DND-41 (cell line): ENCODE measurements around the gene SHB.

Experiments
- ATAC-seq: fragments of 200-7000 bp; cut with Tn5 transposase; 3 replicates; pipeline ENCODE4 v1.9.1; 2021; ENCODE audit warnings: low read depth; ENCODE audit not compliant: insufficient read depth
- DNase-seq: peaks from one replicate; pipeline ENCODE4 v3.0.0-alpha.2; 2020
- H2AFZ ChIP-seq: 2 replicates; pipeline ENCODE4 v1.6.0; 2012; ENCODE audit warnings: low read depth, low read length
- H3K27ac ChIP-seq: 2 replicates; pipeline ENCODE4 v1.5.1; 2012; ENCODE audit warnings: low read length, inconsistent platforms
- H3K27me3 ChIP-seq: fragments of 200-600 bp; sonication (generic); 2 replicates; pipeline ENCODE4 v1.6.0; 2012; ENCODE audit warnings: low read length, mild to moderate bottlenecking, inconsistent platforms; ENCODE audit not compliant: insufficient read depth, poor library complexity
- H3K36me3 ChIP-seq: 2 replicates; pipeline ENCODE4 v1.5.1; 2012; ENCODE audit warnings: low read length, inconsistent platforms; ENCODE audit not compliant: insufficient read depth
- H3K4me1 ChIP-seq: 2 replicates; pipeline ENCODE4 v1.5.1; 2012; ENCODE audit warnings: mild to moderate bottlenecking, low read length; ENCODE audit not compliant: insufficient read depth
- H3K4me2 ChIP-seq: 2 replicates; pipeline ENCODE4 v1.6.0; 2012; ENCODE audit warnings: mild to moderate bottlenecking, moderate library complexity, low read length, inconsistent platforms; ENCODE audit not compliant: insufficient read depth
- H3K4me3 ChIP-seq, 2 experiments: fragments of 200-600 bp in 1 of 2; shearing (Covaris generic) in 1 of 2; 2 replicates each; pipeline ENCODE4 v1.5.1; 2012 to 2016; ENCODE audit warnings: inconsistent platforms in 2 of 2, low read length in 2 of 2, mild to moderate bottlenecking in 2 of 2, low read depth in 1 of 2, moderate library complexity in 1 of 2
- H3K79me2 ChIP-seq: 2 replicates; pipeline ENCODE4 v1.6.0; 2012; ENCODE audit warnings: low read length, inconsistent platforms; ENCODE audit not compliant: insufficient read depth
- H3K9ac ChIP-seq: 2 replicates; pipeline ENCODE4 v1.6.0; 2012; ENCODE audit warnings: low read depth, mild to moderate bottlenecking, inconsistent platforms, low read length, moderate library complexity
- H3K9me3 ChIP-seq: 2 replicates; pipeline ENCODE4 v1.5.1; 2012; ENCODE audit warnings: low read length, moderate library complexity, mild to moderate bottlenecking, inconsistent platforms; ENCODE audit not compliant: insufficient read depth, severe bottlenecking
- H4K20me1 ChIP-seq: 2 replicates; pipeline ENCODE4 v1.6.0; 2012; ENCODE audit warnings: low read length; ENCODE audit not compliant: insufficient read depth
- EZH2 ChIP-seq: IDR thresholded peaks from 3 replicates; pipeline ENCODE4 v1.6.1; 2012; ENCODE audit warnings: borderline replicate concordance, low read depth, mild to moderate bottlenecking, moderate library complexity, low read length, inconsistent platforms; ENCODE audit not compliant: severe bottlenecking
- TF ChIP-seq, protein P1 (sequence below): IDR thresholded peaks from 2 replicates; pipeline ENCODE4 v1.5.1; 2012; ENCODE audit warnings: borderline replicate concordance, low read length, moderate library complexity, mild to moderate bottlenecking; ENCODE audit not compliant: poor library complexity, severe bottlenecking; ENCODE audit errors: extremely low read depth

SHB gene

DNA sequence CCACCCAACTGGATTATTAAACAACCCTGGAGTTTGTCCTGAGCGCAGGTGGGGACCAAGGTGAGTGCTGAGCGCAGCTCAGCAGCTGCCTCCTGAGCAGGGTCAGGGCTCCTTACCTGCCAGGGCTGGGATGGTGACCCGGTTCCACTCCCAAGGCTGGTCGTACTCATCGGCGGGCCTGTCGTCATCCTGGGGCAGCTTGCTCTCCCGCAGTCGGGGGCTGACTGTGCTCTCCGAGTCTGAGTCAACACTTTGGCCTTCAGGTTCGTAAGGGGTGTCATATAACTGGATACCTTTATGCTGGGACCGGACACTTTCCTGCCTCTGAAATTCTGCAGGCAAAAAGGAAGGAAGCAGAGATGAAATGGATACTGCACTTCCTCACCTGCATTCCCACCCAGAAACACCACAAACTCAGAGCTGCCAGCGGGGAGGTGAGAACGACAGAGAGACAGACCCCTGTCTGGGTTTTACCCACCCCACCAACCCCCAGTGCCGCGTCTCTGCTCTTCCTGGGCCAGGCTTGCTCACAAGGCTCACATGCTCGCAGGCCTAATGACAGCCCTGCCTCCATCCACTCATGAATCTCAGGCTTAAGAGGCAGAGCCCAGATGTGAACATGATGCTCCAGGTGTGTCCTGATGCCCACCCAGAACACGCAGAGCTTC lies 94.4 kb downstream of the SHB start:
- Histone ChIP-seq H4K20me1 (no peaks in the 10 kb centered on the region), H3K4me2 (no peak overlapping the region), H3K9me3 (no peaks in the 10 kb centered on the region), H3K79me2 (no peaks in the 10 kb centered on the region), H3K36me3 (no peaks in the 10 kb centered on the region), H3K4me1 (no peaks in the 10 kb centered on the region), H3K4me3 (no peak overlapping the region), H3K27me3 (no peaks in the 10 kb centered on the region), H2AFZ (no peak overlapping the region), H3K27ac (no peak overlapping the region), H3K9ac (no peak overlapping the region)
- ATAC-seq (no peak), DNase-seq (no peak)
- no peak for TF ChIP-seq EZH2
- TF ChIP-seq, protein P1, sequence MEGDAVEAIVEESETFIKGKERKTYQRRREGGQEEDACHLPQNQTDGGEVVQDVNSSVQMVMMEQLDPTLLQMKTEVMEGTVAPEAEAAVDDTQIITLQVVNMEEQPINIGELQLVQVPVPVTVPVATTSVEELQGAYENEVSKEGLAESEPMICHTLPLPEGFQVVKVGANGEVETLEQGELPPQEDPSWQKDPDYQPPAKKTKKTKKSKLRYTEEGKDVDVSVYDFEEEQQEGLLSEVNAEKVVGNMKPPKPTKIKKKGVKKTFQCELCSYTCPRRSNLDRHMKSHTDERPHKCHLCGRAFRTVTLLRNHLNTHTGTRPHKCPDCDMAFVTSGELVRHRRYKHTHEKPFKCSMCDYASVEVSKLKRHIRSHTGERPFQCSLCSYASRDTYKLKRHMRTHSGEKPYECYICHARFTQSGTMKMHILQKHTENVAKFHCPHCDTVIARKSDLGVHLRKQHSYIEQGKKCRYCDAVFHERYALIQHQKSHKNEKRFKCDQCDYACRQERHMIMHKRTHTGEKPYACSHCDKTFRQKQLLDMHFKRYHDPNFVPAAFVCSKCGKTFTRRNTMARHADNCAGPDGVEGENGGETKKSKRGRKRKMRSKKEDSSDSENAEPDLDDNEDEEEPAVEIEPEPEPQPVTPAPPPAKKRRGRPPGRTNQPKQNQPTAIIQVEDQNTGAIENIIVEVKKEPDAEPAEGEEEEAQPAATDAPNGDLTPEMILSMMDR = no peak

DNA sequence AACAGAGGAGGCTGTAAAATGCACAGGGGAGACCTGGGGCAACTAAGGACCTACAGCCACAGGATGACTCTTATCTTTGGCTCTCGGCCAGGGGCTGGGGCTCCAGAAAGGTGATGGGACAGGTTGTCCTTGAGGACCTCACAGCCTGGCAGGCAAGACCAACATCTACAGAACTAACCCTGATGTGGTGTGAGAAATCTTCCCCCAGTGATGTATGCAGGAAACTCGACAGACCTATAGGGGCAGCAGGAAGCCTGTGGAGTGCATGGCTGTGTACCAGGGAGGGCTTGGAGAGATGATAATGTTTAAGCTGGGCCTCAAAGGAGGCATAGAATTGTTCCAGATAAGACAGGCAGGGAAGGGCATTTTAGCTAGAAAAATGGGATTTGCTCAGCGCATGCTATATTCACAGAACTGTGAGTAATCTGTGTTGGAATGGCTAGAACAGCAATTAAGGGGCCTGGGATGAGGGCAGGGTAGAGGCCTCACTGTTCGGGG lies 96.6 kb downstream of the SHB start:
- no peaks in the 10 kb centered on the region for H3K36me3 ChIP-seq
- H4K20me1 ChIP-seq = no peaks in the 10 kb centered on the region
- TF ChIP-seq EZH2 = no peak
- TF ChIP-seq, protein P1 = peak; percentile 21
- H3K9me3 ChIP-seq = no peaks in the 10 kb centered on the region
- ATAC-seq (peak; percentile 48; the same call in 1 of the 3 replicates), DNase-seq (no peak)
- no peaks in the 10 kb centered on the region for H3K4me1 ChIP-seq
- H2AFZ ChIP-seq = no peak overlapping the region
- no peak overlapping the region for H3K9ac ChIP-seq
- H3K4me2 ChIP-seq = no peak overlapping the region
- H3K4me3 ChIP-seq = no peak overlapping the region
- no peak overlapping the region for H3K27ac ChIP-seq
- no peaks in the 10 kb centered on the region for H3K79me2 ChIP-seq
- H3K27me3 ChIP-seq = no peaks in the 10 kb centered on the region

DNA sequence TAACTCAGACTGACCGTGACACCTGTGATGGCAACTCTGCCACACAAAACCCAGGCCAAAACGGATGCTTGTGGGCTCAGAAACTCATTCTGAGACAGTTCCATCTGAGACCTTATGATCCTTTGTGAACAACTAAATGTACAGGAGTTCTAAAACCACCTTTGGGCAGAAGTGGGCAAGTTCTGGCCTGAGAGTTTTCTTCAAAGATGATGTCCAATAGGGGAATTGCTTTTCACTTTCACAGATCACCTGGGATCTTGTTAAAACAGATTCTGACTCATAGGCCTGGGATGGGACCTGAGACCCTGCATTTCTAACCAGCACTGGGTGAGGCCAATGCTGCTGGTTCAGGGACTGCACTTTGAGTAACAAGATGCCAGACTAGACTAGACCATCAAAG lies 97.3 kb downstream of the SHB start:
- no peaks in the 10 kb centered on the region for H3K9me3 ChIP-seq
- no peak overlapping the region for H3K9ac ChIP-seq
- no peak overlapping the region for H3K4me3 ChIP-seq
- no peaks in the 10 kb centered on the region for H3K36me3 ChIP-seq
- H3K79me2 ChIP-seq = no peaks in the 10 kb centered on the region
- H3K27ac ChIP-seq = no peak overlapping the region
- DNase-seq = no peak
- no peaks in the 10 kb centered on the region for H3K27me3 ChIP-seq
- H4K20me1 ChIP-seq = no peaks in the 10 kb centered on the region
- no peak overlapping the region for H2AFZ ChIP-seq
- no peak for ATAC-seq
- H3K4me2 ChIP-seq = no peak overlapping the region
- TF ChIP-seq EZH2 = no peak
- TF ChIP-seq, protein P1 = no peak
- H3K4me1 ChIP-seq = no peaks in the 10 kb centered on the region
